Epithelial cell of proximal tubule (primary cell): Measurements from ENCODE around the gene BEAN1. TPM values are rescaled to one million over a fixed set of nuclear protein-coding genes. Genes with fewer than 3 reads are reported as not detected.

ENCODE experiments used
- DNase-seq: peaks from one replicate; pipeline ENCODE4 v3.0.0-alpha.2; 2011; ENCODE audit warnings: low read depth
- H3K4me3 ChIP-seq: 2 replicates; pipeline ENCODE4 v1.5.1; 2011; ENCODE audit warnings: low read depth, mild to moderate bottlenecking, low read length
- CTCF ChIP-seq: conservative IDR thresholded peaks from 2 replicates; pipeline ENCODE4 v1.5.1; 2012; ENCODE audit warnings: low read depth, mild to moderate bottlenecking, low read length
- total RNA-seq: library from RNA; depleted of rRNA; stranded (reverse); fragments of >200 nt; gene quantifications from 2 replicates; pipeline ENCODE4 v1.2.3, GENCODE V29; 2015

Gene BEAN1
- total RNA-seq, 1 donor from 2014 or later: 7.0 TPM

- no peak for TF ChIP-seq CTCF
- DNase-seq: no peak
- no peak overlapping the region for H3K4me3 ChIP-seq
Observed at GRCh38 chr16:66525396-66526180, 98.5 kb downstream of the BEAN1 start.

DNA sequence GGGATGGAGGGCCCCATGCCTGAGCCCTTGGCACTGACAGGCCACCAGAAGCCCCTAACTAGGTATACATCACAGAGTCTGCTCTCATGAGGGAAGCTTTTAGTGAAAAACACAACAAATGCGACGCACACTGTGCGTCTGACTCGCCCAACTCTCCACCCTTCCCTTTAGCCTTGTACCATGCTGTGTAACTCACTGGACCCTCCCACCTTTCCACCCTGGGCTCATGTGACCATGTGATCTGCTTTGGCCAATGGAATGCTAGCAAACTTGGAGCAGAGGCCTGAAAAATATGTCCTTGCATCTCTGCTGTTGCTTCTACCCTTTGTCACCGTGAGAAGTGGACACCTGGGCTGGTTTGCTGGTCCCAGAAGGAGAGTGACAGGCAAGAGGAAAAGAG is 101.2 kb downstream of the BEAN1 start:
- no peak for DNase-seq
- no peak for TF ChIP-seq CTCF
- H3K4me3 ChIP-seq: no peak overlapping the region

DNA sequence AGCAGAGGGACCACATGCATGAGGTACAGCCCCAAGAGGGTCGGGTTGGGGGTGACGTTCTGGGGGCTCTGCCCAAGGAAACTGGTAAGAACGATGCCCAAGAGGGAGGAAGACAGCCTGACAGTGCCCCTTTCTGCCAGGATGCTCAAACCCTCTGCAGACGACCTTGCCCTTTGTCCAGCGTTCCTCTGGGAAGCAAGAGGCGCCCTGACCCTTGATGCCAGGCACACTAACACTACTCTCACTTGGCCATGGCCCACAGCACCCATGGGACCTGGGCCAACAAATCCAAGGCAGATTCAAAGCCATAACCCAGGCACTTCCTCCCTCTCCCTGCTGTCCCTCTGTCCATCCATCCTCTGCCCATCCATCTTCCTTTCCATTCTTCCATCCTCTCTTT is 102.4 kb downstream of the BEAN1 start:
- no peak for TF ChIP-seq CTCF
- DNase-seq: no peak
- H3K4me3 ChIP-seq: no peak overlapping the region

Other genes with a start within 250 kb of the BEAN1 start
- 0.63 and 1.2 TPM in 2 replicates for gene CDH5, start 60.6 kb upstream of the BEAN1 start, total RNA-seq
- gene TK2, start 122.8 kb downstream of the BEAN1 start, total RNA-seq: 13.7 and 20.1 TPM in 2 replicates
- gene CKLF, start 125.3 kb downstream of the BEAN1 start, total RNA-seq: 136 and 159 TPM in 2 replicates
- gene CMTM1, start 139.1 kb downstream of the BEAN1 start, total RNA-seq: 4.3 and 5.0 TPM in 2 replicates
- gene CMTM2, start 152.2 kb downstream of the BEAN1 start, total RNA-seq: 0.29 and 1.8 TPM in 2 replicates
- gene CMTM3, start 177.4 kb downstream of the BEAN1 start, total RNA-seq: 122 and 141 TPM in 2 replicates